GM04503 (cell line): ENCODE results near the gene TANK.

Experiments used
- DNase-seq: peaks from one replicate; pipeline ENCODE4 v3.0.0-alpha.2; 2012; ENCODE audit warnings: low read depth

The TANK gene

GRCh38 chr2:161134547-161135518, 25.4 kb upstream of the TANK start:
- DNase-seq, result no peak

- no peak for DNase-seq
These were observed 24.2 kb upstream of the TANK start for GRCh38 chr2:161135951-161136593.

- DNase-seq, result no peak
These were observed 23.4 kb upstream of the TANK start for GRCh38 chr2:161136696-161137324.

- no peak for DNase-seq
These were observed 21.8 kb upstream of the TANK start for GRCh38 chr2:161138429-161138828.

GRCh38 chr2:161139098-161139987, 20.9 kb upstream of the TANK start:
- DNase-seq, result peak; percentile 84

GRCh38 chr2:161141033-161141432, 19.2 kb upstream of the TANK start:
- no peak for DNase-seq

- no peak for DNase-seq
These were observed 13.9 kb upstream of the TANK start for GRCh38 chr2:161146209-161146775.

GRCh38 chr2:161146996-161147395, 13.2 kb upstream of the TANK start:
- DNase-seq, result no peak

GRCh38 chr2:161147856-161148255, 12.4 kb upstream of the TANK start:
- DNase-seq, result no peak

GRCh38 chr2:161150704-161151103, 9.5 kb upstream of the TANK start:
- no peak for DNase-seq

- DNase-seq, result no peak
These were observed 7.9 kb upstream of the TANK start for GRCh38 chr2:161152302-161152701.

- no peak for DNase-seq
These were observed 1.3 kb upstream of the TANK start for GRCh38 chr2:161158882-161159281.

GRCh38 chr2:161159456-161160225, 587 bp upstream of the TANK start:
- DNase-seq, result no peak

GRCh38 chr2:161161074-161161706, 962 bp downstream of the TANK start:
- no peak for DNase-seq

GRCh38 chr2:161163440-161163839, 3.2 kb downstream of the TANK start:
- DNase-seq, result no peak

- DNase-seq, result no peak
These were observed 3.9 kb downstream of the TANK start for GRCh38 chr2:161164161-161164560.

GRCh38 chr2:161165266-161165665, 5.0 kb downstream of the TANK start:
- peak; percentile 70 for DNase-seq

- no peak for DNase-seq
These were observed 5.6 kb downstream of the TANK start for GRCh38 chr2:161165811-161166210.

- DNase-seq, result no peak
These were observed 6.5 kb downstream of the TANK start for GRCh38 chr2:161166538-161167409.
